ENCODE results near the gene BSND.

BSND gene

DNA sequence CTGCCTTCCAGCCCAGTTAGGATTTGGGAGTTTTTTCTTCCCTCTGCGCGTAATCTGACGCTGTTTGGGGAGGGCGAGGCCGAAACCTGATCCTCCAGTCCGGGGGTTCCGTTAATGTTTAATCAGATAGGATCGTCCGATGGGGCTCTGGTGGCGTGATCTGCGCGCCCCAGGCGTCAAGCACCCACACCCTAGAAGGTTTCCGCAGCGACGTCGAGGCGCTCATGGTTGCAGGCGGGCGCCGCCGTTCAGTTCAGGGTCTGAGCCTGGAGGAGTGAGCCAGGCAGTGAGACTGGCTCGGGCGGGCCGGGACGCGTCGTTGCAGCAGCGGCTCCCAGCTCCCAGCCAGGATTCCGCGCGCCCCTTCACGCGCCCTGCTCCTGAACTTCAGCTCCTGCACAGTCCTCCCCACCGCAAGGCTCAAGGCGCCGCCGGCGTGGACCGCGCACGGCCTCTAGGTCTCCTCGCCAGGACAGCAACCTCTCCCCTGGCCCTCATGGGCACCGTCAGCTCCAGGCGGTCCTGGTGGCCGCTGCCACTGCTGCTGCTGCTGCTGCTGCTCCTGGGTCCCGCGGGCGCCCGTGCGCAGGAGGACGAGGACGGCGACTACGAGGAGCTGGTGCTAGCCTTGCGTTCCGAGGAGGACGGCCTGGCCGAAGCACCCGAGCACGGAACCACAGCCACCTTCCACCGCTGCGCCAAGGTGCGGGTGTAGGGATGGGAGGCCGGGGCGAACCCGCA is 40.8 kb downstream of the BSND start, which contains the start of gene PCSK9:
PCSK9 (plus strand) TSS at position 207 of the 741 bp plus-strand sequence; CDS start at position 497, 290 bp downstream.
- ChIA-PET CTCF (interaction anchor here (1.3 to 1.7 kb wide), 2 partner anchors 18 to 89 kb away, joined by 4 to 6 read pairs; no protein-coding TSS in a partner anchor), POLR2A (no interaction called here)
- peak within 1 kb of the TSS; percentile 40 for H3K4me3 ChIP-seq (ENCODE audit: low read depth, low read length)
- TF ChIP-seq, protein P1, sequence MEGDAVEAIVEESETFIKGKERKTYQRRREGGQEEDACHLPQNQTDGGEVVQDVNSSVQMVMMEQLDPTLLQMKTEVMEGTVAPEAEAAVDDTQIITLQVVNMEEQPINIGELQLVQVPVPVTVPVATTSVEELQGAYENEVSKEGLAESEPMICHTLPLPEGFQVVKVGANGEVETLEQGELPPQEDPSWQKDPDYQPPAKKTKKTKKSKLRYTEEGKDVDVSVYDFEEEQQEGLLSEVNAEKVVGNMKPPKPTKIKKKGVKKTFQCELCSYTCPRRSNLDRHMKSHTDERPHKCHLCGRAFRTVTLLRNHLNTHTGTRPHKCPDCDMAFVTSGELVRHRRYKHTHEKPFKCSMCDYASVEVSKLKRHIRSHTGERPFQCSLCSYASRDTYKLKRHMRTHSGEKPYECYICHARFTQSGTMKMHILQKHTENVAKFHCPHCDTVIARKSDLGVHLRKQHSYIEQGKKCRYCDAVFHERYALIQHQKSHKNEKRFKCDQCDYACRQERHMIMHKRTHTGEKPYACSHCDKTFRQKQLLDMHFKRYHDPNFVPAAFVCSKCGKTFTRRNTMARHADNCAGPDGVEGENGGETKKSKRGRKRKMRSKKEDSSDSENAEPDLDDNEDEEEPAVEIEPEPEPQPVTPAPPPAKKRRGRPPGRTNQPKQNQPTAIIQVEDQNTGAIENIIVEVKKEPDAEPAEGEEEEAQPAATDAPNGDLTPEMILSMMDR (IDR thresholded peaks at IDR 0.05; ENCODE audit: insufficient read depth, low read length, missing control alignments), result no peak
- DNase-seq (ENCODE audit: low read depth, low spot score), result no peak

DNA sequence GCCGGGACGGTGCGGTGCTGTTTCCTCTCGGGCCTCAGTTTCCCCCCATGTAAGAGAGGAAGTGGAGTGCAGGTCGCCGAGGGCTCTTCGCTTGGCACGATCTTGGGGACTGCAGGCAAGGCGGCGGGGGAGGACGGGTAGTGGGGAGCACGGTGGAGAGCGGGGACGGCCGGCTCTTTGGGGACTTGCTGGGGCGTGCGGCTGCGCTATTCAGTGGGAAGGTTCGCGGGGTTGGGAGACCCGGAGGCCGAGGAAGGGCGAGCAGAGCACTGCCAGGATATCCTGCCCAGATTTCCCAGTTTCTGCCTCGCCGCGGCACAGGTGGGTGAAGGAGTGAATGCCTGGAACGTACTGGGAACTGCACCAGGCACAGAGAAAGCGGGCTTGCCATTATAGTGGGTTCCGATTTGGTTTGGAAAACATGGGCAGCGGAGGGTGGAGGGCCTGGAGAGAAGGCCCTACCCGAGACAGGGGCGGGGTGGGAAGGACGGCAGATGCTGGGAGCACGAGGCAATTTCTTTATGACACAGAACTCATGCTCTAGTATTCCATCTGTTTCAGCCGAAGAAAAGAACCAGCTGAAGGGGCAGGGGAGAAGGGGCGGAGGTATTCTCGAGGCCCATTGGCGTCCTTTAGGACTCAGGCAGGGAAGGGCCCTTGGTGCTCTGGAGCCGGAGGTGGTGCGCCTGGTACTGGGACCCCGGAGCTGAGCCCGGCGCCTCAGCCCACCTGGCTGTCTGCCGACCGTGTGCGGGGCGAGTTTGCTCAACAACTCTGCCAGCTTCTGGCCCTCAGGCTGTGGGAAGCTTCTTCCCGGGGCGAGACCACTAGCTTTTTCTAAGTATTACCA is 41.6 kb downstream of the BSND start:
- CTCF ChIA-PET, result interaction anchor here (0.9 to 1.7 kb wide), 3 partner anchors 9 to 95 kb away, joined by 3 to 4 read pairs (median 4); no protein-coding TSS in a partner anchor
- TF ChIP-seq, protein P1 (IDR thresholded peaks at IDR 0.05; ENCODE audit: insufficient read depth, low read length, missing control alignments), result no peak
- H3K4me3 ChIP-seq (ENCODE audit: low read depth, low read length), result peak overlapping the region; percentile 40
- POLR2A ChIA-PET, result no interaction called here
- DNase-seq (ENCODE audit: low read depth, low spot score), result no peak

DNA sequence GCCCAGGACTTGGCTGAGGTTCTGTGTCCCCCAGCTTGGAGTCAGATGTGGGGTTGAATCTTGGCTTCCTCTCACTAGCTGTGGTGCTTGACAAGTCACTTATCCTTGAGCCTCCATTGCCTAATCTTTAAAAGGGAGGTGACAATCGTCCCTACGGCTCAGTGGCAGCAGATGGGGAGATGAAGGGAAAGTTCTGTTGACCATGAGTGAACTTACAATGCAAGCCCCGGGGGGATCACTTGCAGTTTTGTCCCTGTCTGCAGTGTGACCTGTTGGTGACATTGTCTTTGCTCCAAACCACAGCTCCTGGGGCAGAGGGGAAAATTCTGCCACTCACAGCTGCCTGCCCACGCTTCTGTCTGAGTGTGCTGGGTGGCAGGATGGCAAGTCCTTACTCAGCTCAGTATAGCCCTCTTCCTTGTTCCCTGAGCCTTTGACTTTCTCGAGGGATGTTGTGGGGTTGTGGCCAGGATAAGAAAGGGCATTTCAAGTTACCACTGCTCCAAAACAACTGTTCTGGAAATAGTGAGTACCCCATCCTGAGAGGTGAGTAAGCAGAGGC is 42.3 kb downstream of the BSND start:
- ChIA-PET CTCF (interaction anchor here (0.9 to 1.9 kb wide), 4 partner anchors 8 to 96 kb away, joined by 3 to 4 read pairs (median 4); no protein-coding TSS in a partner anchor), POLR2A (no interaction called here)
- H3K4me3 ChIP-seq (ENCODE audit: low read depth, low read length), result no peak overlapping the region
- no peak for DNase-seq (ENCODE audit: low read depth, low spot score)
- TF ChIP-seq, protein P1 (IDR thresholded peaks at IDR 0.05; ENCODE audit: insufficient read depth, low read length, missing control alignments), result no peak

DNA sequence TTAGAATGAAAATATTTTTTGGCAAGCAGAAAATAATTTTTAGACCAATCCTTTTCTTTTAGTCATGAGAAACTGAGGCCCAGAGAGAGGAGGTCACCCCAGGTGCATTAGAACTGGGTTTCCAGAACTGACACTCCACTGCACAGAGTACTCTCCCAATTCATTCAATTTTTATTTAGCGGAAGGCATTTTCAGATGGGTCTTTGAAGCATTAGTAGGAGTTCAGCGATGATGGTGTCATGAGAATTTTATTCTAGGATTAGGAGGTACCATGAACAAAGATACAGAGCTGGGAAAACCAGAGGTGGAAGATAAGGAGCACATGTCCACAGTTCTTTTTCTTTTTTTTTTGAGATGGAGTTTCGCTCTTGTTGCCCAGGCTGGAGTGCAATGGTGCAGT is 42.9 kb downstream of the BSND start:
- ChIA-PET POLR2A (no interaction called here), CTCF (interaction anchor here (1.0 to 1.9 kb wide), 3 partner anchors 9 to 97 kb away, joined by 4 to 5 read pairs (median 4); no protein-coding TSS in a partner anchor)
- H3K4me3 ChIP-seq (ENCODE audit: low read depth, low read length), result no peak overlapping the region
- TF ChIP-seq, protein P1 (IDR thresholded peaks at IDR 0.05; ENCODE audit: insufficient read depth, low read length, missing control alignments), result no peak
- no peak for DNase-seq (ENCODE audit: low read depth, low spot score)

DNA sequence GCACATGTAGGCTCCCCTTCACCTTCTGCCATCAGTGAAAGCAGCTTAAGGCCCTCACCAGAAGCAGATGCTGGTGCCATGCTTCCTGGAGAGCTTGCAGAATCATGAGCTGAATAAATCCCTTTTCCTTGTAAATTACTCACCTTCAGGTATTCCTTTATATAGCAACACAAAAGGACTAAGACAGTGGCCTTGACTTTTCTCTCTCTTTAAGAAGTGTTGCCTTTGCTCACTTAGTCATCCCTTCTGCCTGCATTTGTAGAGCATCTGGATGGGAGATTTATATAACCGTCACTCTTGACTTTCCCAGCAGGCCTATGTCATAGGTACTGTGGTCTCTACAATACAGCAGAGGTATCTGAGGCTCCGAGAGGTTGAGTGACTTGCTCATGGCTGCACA is 44.3 kb downstream of the BSND start:
- POLR2A ChIA-PET, result no interaction called here
- no peak overlapping the region for H3K4me3 ChIP-seq (ENCODE audit: low read depth, low read length)
- CTCF ChIA-PET, result interaction anchor here (1.7 to 1.9 kb wide), 2 partner anchors 10 to 98 kb away, joined by 4 to 5 read pairs; no protein-coding TSS in a partner anchor
- TF ChIP-seq, protein P1 (IDR thresholded peaks at IDR 0.05; ENCODE audit: insufficient read depth, low read length, missing control alignments), result no peak
- DNase-seq (ENCODE audit: low read depth, low spot score), result no peak

Data from AG04449 (cell line).